ENCODE measurements around the gene PHLPP1. TPM values are rescaled to one million over a fixed set of nuclear protein-coding genes. Genes with fewer than 3 reads are reported as not detected.

The PHLPP1 gene
- total and polyA plus RNA-seq, 9 of the 15 experiments (the other 6 are each of a cell fraction or from before 2014, with no cell fraction given), result 0.56 to 9.0 (median 4.5) TPM

DNA sequence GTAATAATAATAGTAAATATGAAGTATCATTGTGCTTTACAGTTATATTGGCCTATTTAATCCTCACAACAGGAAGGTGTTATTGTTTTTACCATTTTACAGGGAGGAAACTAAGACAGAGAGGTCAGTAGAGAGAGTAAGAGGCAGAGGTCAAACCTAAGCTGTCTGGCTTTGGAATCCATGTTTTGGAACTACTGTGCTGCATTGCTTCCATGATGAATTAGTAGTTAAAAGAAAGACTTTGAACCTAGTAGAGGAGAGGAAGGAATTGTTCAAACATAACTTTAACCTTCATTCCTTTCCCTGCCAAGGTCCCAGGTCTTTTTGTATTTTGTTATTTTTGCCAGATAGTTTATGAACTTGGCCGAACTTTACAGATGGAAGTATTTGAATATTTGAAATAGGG is 80.9 kb downstream of the PHLPP1 start:
- no peak overlapping the region for H2AFZ ChIP-seq (ENCODE audit: low read depth, low read length)
- WGBS (ENCODE audit: insufficient coverage, low coverage, missing lambda C conversion rate), result 50% methylated on average over 1 of the region's 1 CpG
- POLR2A ChIA-PET, result no interaction called here
- H4K20me1 ChIP-seq (replicated peaks; ENCODE audit: control insufficient read depth, insufficient read depth, low read length), result no peaks in the 10 kb centered on the region
- ATAC-seq (no peak), DNase-seq (ENCODE audit: extremely low read depth in 1 of 4, low spot score in 3 of 4) (no peak), FAIRE-seq (no peak)
- H3K4me3 ChIP-seq, result no peak overlapping the region
- no peaks in the 10 kb centered on the region for H3K27me3 ChIP-seq (ENCODE audit: control insufficient read depth in 2 of 2, insufficient read depth in 2 of 2, low read length in 2 of 2)
- no peaks in the 10 kb centered on the region for H3K9me1 ChIP-seq (ENCODE audit: control insufficient read depth, insufficient read depth, low read length)
- H3K9ac ChIP-seq (ENCODE audit: insufficient read depth in 1 of 2, low read depth in 2 of 2, low read length in 2 of 2), result no peak overlapping the region
- no TSS peak for BruUV-seq (replicated peaks)
- no peaks in the 10 kb centered on the region for H3K4me1 ChIP-seq (replicated peaks in 1 of 2; ENCODE audit: control insufficient read depth in 2 of 2, insufficient read depth in 2 of 2, low read length in 2 of 2)
- H3K36me3 ChIP-seq (ENCODE audit: control insufficient read depth, insufficient read depth, low read length), result no peaks in the 10 kb centered on the region
- CTCF ChIA-PET (ENCODE audit: low intra/inter-chr PET ratio), result no interaction called here
- TF ChIP-seq FOXA3 (CRISPR knock-in tag; conservative IDR thresholded peaks at IDR 0.05 in 1 of 2, IDR thresholded peaks at IDR 0.05 in 1 of 2) (no peak), FOXK2 (conservative IDR thresholded peaks at IDR 0.05 in 1 of 2, IDR thresholded peaks at IDR 0.05 in 1 of 2; ENCODE audit: low read depth in 2 of 2) (no peak), POLR2G (IDR thresholded peaks at IDR 0.05; ENCODE audit: low read depth, low read length) (no peak)
- TF ChIP-seq, protein P1, sequence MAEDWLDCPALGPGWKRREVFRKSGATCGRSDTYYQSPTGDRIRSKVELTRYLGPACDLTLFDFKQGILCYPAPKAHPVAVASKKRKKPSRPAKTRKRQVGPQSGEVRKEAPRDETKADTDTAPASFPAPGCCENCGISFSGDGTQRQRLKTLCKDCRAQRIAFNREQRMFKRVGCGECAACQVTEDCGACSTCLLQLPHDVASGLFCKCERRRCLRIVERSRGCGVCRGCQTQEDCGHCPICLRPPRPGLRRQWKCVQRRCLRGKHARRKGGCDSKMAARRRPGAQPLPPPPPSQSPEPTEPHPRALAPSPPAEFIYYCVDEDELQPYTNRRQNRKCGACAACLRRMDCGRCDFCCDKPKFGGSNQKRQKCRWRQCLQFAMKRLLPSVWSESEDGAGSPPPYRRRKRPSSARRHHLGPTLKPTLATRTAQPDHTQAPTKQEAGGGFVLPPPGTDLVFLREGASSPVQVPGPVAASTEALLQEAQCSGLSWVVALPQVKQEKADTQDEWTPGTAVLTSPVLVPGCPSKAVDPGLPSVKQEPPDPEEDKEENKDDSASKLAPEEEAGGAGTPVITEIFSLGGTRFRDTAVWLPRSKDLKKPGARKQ (CRISPR knock-in tag; IDR thresholded peaks at IDR 0.05), result no peak
- peaks cover 3% of the 10 kb centered on the region; the same call in 2 of the 3 replicates for H3K79me2 ChIP-seq (ENCODE audit: control insufficient read depth, insufficient read depth, low read length)
- in situ Hi-C loops (cut with MboI) (no loop called here), intact Hi-C loops (cut with micrococcal nuclease) (loop anchor here (5.0 kb wide), 1 partner anchor 79 kb away; the partner anchor contains the start of gene PHLPP1)
- no peak overlapping the region for H3K4me2 ChIP-seq (ENCODE audit: insufficient read depth, low read length)
- H3K27ac ChIP-seq (ENCODE audit: extremely low read depth, low read depth, low read length), result no peak overlapping the region
- H3K9me3 ChIP-seq (replicated peaks; ENCODE audit: control insufficient read depth, insufficient read depth, low read depth, low read length), result no peaks in the 10 kb centered on the region
